NB4 (cell line): ENCODE measurements around the gene KIAA1328.

Experiments used
- CTCF ChIP-seq: IDR thresholded peaks from one replicate; pipeline ENCODE4 v1.5.1; 2012; ENCODE audit warnings: low read depth, low read length
- MAX ChIP-seq: IDR thresholded peaks from 2 replicates; pipeline ENCODE4 v1.6.1; 2011; ENCODE audit warnings: low read depth, low read length
- MYC ChIP-seq: IDR thresholded peaks from 2 replicates; pipeline ENCODE4 v1.6.1; 2011; ENCODE audit warnings: low read depth, low read length
- POLR2A ChIP-seq: IDR thresholded peaks from 2 replicates; pipeline ENCODE4 v1.6.1; 2011; ENCODE audit warnings: mild to moderate bottlenecking; ENCODE audit not compliant: insufficient read length; ENCODE audit errors: extremely low read depth

GRCh38 chr18:36917907-36918306 lies 89.0 kb downstream of the KIAA1328 start:
- TF ChIP-seq CTCF (no peak), POLR2A (no peak), MAX (no peak), MYC (no peak)
